SU-DHL-6 (cell line): ENCODE measurements around the gene HMGCS1.

Experiments
- H2AFZ ChIP-seq: fragments of 200-600 bp; sonication (generic); 2 replicates; pipeline ENCODE4 v1.6.1; 2014; ENCODE audit warnings: low read depth, mild to moderate bottlenecking, moderate library complexity, mixed read lengths, antibody characterized with exemption, low read length; ENCODE audit not compliant: severe bottlenecking
- H3F3A ChIP-seq: fragments of 200-600 bp; shearing (Covaris generic); 2 replicates; pipeline ENCODE4 v1.6.0; 2016; ENCODE audit warnings: antibody characterized with exemption, mild to moderate bottlenecking; ENCODE audit not compliant: insufficient read depth
- H3K27ac ChIP-seq: fragments of 200-600 bp; sonication (generic); 2 replicates; pipeline ENCODE4 v1.5.1; 2016; ENCODE audit warnings: low read depth, mild to moderate bottlenecking, low read length, moderate library complexity, mixed read lengths
- H3K27me3 ChIP-seq: fragments of 200-600 bp; sonication (generic), shearing (Covaris generic); 2 replicates; pipeline ENCODE4 v1.6.0; 2014; ENCODE audit warnings: mild to moderate bottlenecking, low read length
- H3K36me3 ChIP-seq: fragments of 200-600 bp; sonication (generic); 2 replicates; pipeline ENCODE4 v1.6.1; 2014; ENCODE audit warnings: mild to moderate bottlenecking, low read length, mixed read lengths
- H3K4me2 ChIP-seq: fragments of 300-600, 200-600 bp; shearing (Covaris generic), sonication (generic); 2 replicates; pipeline ENCODE4 v1.6.0; 2014; ENCODE audit warnings: low read length, low read depth, mild to moderate bottlenecking; ENCODE audit not compliant: poor library complexity, severe bottlenecking
- H3K4me3 ChIP-seq: fragments of 200-600 bp; sonication (generic); 2 replicates; pipeline ENCODE4 v1.5.1; 2014; ENCODE audit warnings: antibody characterized with exemption, low read length, mild to moderate bottlenecking, mixed read lengths; ENCODE audit not compliant: insufficient read depth, poor library complexity, severe bottlenecking
- H3K79me2 ChIP-seq: fragments of 200-600 bp; sonication (generic); 2 replicates; pipeline ENCODE4 v1.6.1; 2014; ENCODE audit warnings: mild to moderate bottlenecking, low read length, moderate library complexity; ENCODE audit not compliant: insufficient read depth
- H3K9ac ChIP-seq: fragments of 200-600 bp; sonication (generic); 2 replicates; pipeline ENCODE4 v1.7.0; 2014; ENCODE audit warnings: mild to moderate bottlenecking, low read length
- H3K9me2 ChIP-seq: fragments of 200-600 bp; sonication (generic); replicated peaks from 2 replicates; pipeline ENCODE4 v1.6.1; 2014; ENCODE audit warnings: low read length; ENCODE audit not compliant: insufficient read depth
- H3K9me3 ChIP-seq: fragments of 200-600 bp; sonication (generic); 2 replicates; pipeline ENCODE4 v1.6.1; 2014; ENCODE audit warnings: low read length, mixed read lengths; ENCODE audit not compliant: insufficient read depth
- H4K20me1 ChIP-seq: fragments of 200-600 bp; sonication (generic); 2 replicates; pipeline ENCODE4 v1.6.1; 2014; ENCODE audit warnings: low read depth, mild to moderate bottlenecking, antibody characterized with exemption, low read length, moderate library complexity, mixed read lengths
- EZH2phosphoT487 ChIP-seq: fragments of 200-600 bp; sonication (generic), shearing (Covaris generic); conservative IDR thresholded peaks from 2 replicates; pipeline ENCODE4 v1.6.1; 2018; ENCODE audit warnings: mild to moderate bottlenecking, antibody characterized with exemption, low read length, moderate library complexity, mixed read lengths
- TF ChIP-seq, protein P1 (sequence below): fragments of 200-600 bp; sonication (generic); IDR thresholded peaks from one replicate; pipeline ENCODE4 v1.5.1; 2017; ENCODE audit warnings: antibody characterized with exemption, mild to moderate bottlenecking, low read length, moderate library complexity; ENCODE audit not compliant: insufficient read depth, poor library complexity, severe bottlenecking

Gene HMGCS1

DNA sequence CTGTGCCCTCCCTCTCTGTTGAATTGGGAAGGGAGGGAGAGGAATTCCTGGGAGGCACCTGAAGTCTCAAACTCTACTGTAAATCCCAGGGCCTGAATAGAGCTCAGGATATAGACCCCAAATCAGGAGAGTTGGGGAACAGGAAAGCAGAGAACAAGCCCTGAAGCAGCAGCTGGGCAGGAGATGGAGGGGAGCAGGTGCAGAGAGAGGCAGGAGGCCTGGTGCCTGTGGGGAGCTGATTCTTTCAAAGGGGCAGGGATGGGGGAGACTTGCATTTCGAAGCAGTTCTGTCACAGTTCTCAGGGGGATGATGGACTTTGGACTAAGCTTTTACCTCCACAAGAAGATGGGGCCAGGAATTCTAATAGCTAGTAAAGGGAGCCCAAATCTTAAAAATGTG is 71.0 kb downstream of the HMGCS1 start:
- H2AFZ ChIP-seq = no peak overlapping the region
- H3K27ac ChIP-seq = no peak overlapping the region
- TF ChIP-seq, protein P1, sequence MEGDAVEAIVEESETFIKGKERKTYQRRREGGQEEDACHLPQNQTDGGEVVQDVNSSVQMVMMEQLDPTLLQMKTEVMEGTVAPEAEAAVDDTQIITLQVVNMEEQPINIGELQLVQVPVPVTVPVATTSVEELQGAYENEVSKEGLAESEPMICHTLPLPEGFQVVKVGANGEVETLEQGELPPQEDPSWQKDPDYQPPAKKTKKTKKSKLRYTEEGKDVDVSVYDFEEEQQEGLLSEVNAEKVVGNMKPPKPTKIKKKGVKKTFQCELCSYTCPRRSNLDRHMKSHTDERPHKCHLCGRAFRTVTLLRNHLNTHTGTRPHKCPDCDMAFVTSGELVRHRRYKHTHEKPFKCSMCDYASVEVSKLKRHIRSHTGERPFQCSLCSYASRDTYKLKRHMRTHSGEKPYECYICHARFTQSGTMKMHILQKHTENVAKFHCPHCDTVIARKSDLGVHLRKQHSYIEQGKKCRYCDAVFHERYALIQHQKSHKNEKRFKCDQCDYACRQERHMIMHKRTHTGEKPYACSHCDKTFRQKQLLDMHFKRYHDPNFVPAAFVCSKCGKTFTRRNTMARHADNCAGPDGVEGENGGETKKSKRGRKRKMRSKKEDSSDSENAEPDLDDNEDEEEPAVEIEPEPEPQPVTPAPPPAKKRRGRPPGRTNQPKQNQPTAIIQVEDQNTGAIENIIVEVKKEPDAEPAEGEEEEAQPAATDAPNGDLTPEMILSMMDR = no peak
- TF ChIP-seq EZH2phosphoT487 = no peak
- H3K9ac ChIP-seq = no peak overlapping the region
- no peaks in the 10 kb centered on the region for H3K36me3 ChIP-seq
- H3K9me2 ChIP-seq = no peaks in the 10 kb centered on the region
- no peaks in the 10 kb centered on the region for H3K27me3 ChIP-seq
- H3K4me2 ChIP-seq = no peak overlapping the region
- H3K9me3 ChIP-seq = no peaks in the 10 kb centered on the region
- H3K4me3 ChIP-seq = no peak overlapping the region
- H3K79me2 ChIP-seq = no peaks in the 10 kb centered on the region
- no peaks in the 10 kb centered on the region for H3F3A ChIP-seq
- no peaks in the 10 kb centered on the region for H4K20me1 ChIP-seq
